Liver (tissue), 9 donors: ENCODE data around the gene C15orf39. TPM values are rescaled to one million over a fixed set of nuclear protein-coding genes. Genes with fewer than 3 reads are reported as not detected.

Source experiments
- DNase-seq: peaks from one replicate; pipeline ENCODE4 v3.0.0-alpha.2; 2017; ENCODE audit warnings: low spot score
- H3K27ac ChIP-seq, 2 donors: one replicate each; pipeline ENCODE4 v1.7.0; 2013; ENCODE audit warnings: inconsistent platforms in 2 of 2, low read length in 2 of 2, control low read depth in 1 of 2, low read depth in 1 of 2, mild to moderate bottlenecking in 1 of 2
- H3K27me3 ChIP-seq, 4 donors: one replicate each; pipeline versions ENCODE4 v1.6.1 to v1.7.0; 2013; ENCODE audit warnings: low read length in 3 of 4, inconsistent platforms in 1 of 4, mild to moderate bottlenecking in 1 of 4, moderate library complexity in 1 of 4; ENCODE audit not compliant: control insufficient read depth in 4 of 4, insufficient read depth in 4 of 4
- H3K36me3 ChIP-seq, 4 donors: one replicate each; pipeline versions ENCODE4 v1.6.1 to v1.7.0; 2013; ENCODE audit warnings: low read length in 3 of 4, mild to moderate bottlenecking in 3 of 4, low read depth in 1 of 4, moderate library complexity in 1 of 4; ENCODE audit not compliant: control insufficient read depth in 4 of 4, insufficient read depth in 3 of 4
- H3K4me1 ChIP-seq, 4 donors: one replicate each; pipeline versions ENCODE4 v1.6.1 to v1.7.0; 2013; ENCODE audit warnings: low read length in 3 of 4, mild to moderate bottlenecking in 3 of 4, moderate library complexity in 1 of 4; ENCODE audit not compliant: control insufficient read depth in 4 of 4, insufficient read depth in 4 of 4
- H3K4me3 ChIP-seq, 3 donors: one replicate each; pipeline versions ENCODE4 v1.6.1 to v1.7.0; 2013; ENCODE audit warnings: low read length in 3 of 3, control low read depth in 1 of 3, low read depth in 1 of 3, mild to moderate bottlenecking in 1 of 3
- H3K9ac ChIP-seq, 2 donors: one replicate each; pipeline ENCODE4 v1.7.0; 2013; ENCODE audit warnings: low read length in 2 of 2, mild to moderate bottlenecking in 2 of 2, moderate library complexity in 2 of 2, control low read depth in 1 of 2, low read depth in 1 of 2
- H3K9me3 ChIP-seq, 4 donors: one replicate each; pipeline versions ENCODE4 v1.6.1 to v1.7.0; 2013; ENCODE audit warnings: low read length in 3 of 4; ENCODE audit not compliant: control insufficient read depth in 4 of 4
- EGR1 ChIP-seq, 2 donors: IDR thresholded peaks; 2 replicates each; pipeline ENCODE4 v1.6.1; 2016 to 2018; ENCODE audit warnings: antibody characterized with exemption in 2 of 2, low read depth in 2 of 2
- FOXA1 ChIP-seq: IDR thresholded peaks from 2 replicates; pipeline ENCODE4 v1.6.1; 2016; ENCODE audit warnings: antibody characterized with exemption
- HNF4A ChIP-seq, 2 donors: conservative IDR thresholded peaks; 2 replicates each; pipeline ENCODE4 v1.6.1; 2016; ENCODE audit warnings: antibody characterized with exemption in 2 of 2, mild to moderate bottlenecking in 2 of 2
- NR2F2 ChIP-seq: IDR thresholded peaks from 2 replicates; pipeline ENCODE4 v1.6.1; 2016; ENCODE audit warnings: antibody characterized with exemption
- SP1 ChIP-seq: IDR thresholded peaks from 2 replicates; pipeline ENCODE4 v1.6.1; 2018; ENCODE audit warnings: antibody characterized with exemption, mild to moderate bottlenecking
- TAF1 ChIP-seq: conservative IDR thresholded peaks from 2 replicates; pipeline ENCODE4 v1.6.1; 2016; ENCODE audit warnings: antibody characterized with exemption, mild to moderate bottlenecking
- WGBS: extraction: QIAGEN DNeasy Blood & Tissue Kit; methylation state at CpG from one replicate; pipeline ENCODE4 v1.1.7; 2013; 5-methylcytosine and 5-hydroxymethylcytosine counted together
- polyA plus RNA-seq, 2 donors: library from polyadenylated mRNA; stranded (reverse) in 1 of 2; unstranded in 1 of 2; fragments of 200-250 nt in 1 of 2; fragments of >200 nt in 1 of 2; fragmentation: Nextera tagmentation in 1 of 2; extraction: Ambion mirVana in 1 of 2; gene quantifications; one replicate each; pipeline versions ENCODE4 v1.2.1 to v1.2.3, GENCODE V29; 2013 to 2015
- total RNA-seq, 2 donors: library from RNA; depleted of rRNA; stranded (reverse); fragments of >200 nt; gene quantifications; one replicate each; pipeline ENCODE4 v1.2.3, GENCODE V29; 2014
- TF ChIP-seq, protein P1 (sequence below): IDR thresholded peaks from 2 replicates; pipeline ENCODE4 v1.6.1; 2016; ENCODE audit warnings: antibody characterized with exemption
- TF ChIP-seq, protein P2 (sequence below): IDR thresholded peaks from 2 replicates; pipeline ENCODE4 v1.6.1; 2016; ENCODE audit warnings: antibody characterized with exemption, mild to moderate bottlenecking
- TF ChIP-seq, protein P3 (sequence below): IDR thresholded peaks from 2 replicates; pipeline ENCODE4 v1.6.1; 2016; ENCODE audit warnings: antibody characterized with exemption
- TF ChIP-seq, protein P4 (sequence below): fragments of 150-350 bp; IDR thresholded peaks from 2 replicates; pipeline ENCODE4 v1.5.1; 2017; ENCODE audit warnings: improper control_type of control experiment, low read depth, low read length; ENCODE audit not compliant: missing input control
- donor health status: healthy.
- donor health status: healthy.
- donor health status: healthy.
- donor health status: healthy.
- donor health status: healthy.

The C15orf39 gene
- total and polyA plus RNA-seq, 4 donors: 1.2 to 4.0 (median 3.0) TPM

DNA sequence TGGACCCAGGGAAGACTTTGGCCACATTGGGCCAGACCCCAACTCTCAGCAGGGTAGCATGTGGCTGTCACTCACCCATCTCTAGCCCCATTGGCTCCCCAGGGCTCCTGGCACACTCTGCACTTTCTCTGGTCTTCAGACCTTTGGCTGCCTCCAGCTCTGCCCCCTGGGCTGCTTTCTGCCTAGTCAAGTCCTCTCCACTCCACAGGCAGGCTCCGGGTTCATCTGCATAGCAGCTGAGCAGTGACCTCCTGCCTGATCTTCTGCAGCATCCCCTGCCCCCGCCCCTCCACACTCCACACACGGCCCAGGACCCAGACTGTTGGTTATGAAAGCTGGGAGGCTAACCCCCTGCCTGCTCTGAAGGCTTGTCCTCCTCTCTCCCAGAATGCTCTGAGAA is 8.4 kb upstream of the C15orf39 start:
- TF ChIP-seq NR2F2 (no peak), HNF4A (conservative IDR thresholded peaks at IDR 0.05) (no peak), SP1 (no peak), EGR1 (IDR thresholded peaks at IDR 0.05; ENCODE audit: low read depth in 2 of 2) (no peak), TAF1 (no peak)
- TF ChIP-seq, protein P1, sequence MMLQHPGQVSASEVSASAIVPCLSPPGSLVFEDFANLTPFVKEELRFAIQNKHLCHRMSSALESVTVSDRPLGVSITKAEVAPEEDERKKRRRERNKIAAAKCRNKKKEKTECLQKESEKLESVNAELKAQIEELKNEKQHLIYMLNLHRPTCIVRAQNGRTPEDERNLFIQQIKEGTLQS: no peak
- TF ChIP-seq, protein P2, sequence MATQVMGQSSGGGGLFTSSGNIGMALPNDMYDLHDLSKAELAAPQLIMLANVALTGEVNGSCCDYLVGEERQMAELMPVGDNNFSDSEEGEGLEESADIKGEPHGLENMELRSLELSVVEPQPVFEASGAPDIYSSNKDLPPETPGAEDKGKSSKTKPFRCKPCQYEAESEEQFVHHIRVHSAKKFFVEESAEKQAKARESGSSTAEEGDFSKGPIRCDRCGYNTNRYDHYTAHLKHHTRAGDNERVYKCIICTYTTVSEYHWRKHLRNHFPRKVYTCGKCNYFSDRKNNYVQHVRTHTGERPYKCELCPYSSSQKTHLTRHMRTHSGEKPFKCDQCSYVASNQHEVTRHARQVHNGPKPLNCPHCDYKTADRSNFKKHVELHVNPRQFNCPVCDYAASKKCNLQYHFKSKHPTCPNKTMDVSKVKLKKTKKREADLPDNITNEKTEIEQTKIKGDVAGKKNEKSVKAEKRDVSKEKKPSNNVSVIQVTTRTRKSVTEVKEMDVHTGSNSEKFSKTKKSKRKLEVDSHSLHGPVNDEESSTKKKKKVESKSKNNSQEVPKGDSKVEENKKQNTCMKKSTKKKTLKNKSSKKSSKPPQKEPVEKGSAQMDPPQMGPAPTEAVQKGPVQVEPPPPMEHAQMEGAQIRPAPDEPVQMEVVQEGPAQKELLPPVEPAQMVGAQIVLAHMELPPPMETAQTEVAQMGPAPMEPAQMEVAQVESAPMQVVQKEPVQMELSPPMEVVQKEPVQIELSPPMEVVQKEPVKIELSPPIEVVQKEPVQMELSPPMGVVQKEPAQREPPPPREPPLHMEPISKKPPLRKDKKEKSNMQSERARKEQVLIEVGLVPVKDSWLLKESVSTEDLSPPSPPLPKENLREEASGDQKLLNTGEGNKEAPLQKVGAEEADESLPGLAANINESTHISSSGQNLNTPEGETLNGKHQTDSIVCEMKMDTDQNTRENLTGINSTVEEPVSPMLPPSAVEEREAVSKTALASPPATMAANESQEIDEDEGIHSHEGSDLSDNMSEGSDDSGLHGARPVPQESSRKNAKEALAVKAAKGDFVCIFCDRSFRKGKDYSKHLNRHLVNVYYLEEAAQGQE: no peak
- TF ChIP-seq, protein P3, sequence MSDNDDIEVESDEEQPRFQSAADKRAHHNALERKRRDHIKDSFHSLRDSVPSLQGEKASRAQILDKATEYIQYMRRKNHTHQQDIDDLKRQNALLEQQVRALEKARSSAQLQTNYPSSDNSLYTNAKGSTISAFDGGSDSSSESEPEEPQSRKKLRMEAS: no peak
- TF ChIP-seq, protein P4, sequence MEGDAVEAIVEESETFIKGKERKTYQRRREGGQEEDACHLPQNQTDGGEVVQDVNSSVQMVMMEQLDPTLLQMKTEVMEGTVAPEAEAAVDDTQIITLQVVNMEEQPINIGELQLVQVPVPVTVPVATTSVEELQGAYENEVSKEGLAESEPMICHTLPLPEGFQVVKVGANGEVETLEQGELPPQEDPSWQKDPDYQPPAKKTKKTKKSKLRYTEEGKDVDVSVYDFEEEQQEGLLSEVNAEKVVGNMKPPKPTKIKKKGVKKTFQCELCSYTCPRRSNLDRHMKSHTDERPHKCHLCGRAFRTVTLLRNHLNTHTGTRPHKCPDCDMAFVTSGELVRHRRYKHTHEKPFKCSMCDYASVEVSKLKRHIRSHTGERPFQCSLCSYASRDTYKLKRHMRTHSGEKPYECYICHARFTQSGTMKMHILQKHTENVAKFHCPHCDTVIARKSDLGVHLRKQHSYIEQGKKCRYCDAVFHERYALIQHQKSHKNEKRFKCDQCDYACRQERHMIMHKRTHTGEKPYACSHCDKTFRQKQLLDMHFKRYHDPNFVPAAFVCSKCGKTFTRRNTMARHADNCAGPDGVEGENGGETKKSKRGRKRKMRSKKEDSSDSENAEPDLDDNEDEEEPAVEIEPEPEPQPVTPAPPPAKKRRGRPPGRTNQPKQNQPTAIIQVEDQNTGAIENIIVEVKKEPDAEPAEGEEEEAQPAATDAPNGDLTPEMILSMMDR: no peak
- Histone ChIP-seq H3K4me1 (no peaks in the 10 kb centered on the region), H3K9ac (no peak overlapping the region), H3K27me3 (no peaks in the 10 kb centered on the region), H3K4me3 (no peak overlapping the region), H3K9me3 (no peaks in the 10 kb centered on the region), H3K27ac (no peak overlapping the region), H3K36me3 (no peaks in the 10 kb centered on the region)
- WGBS: 61% methylated on average over 3 of the region's 3 CpGs
- DNase-seq: no peak

DNA sequence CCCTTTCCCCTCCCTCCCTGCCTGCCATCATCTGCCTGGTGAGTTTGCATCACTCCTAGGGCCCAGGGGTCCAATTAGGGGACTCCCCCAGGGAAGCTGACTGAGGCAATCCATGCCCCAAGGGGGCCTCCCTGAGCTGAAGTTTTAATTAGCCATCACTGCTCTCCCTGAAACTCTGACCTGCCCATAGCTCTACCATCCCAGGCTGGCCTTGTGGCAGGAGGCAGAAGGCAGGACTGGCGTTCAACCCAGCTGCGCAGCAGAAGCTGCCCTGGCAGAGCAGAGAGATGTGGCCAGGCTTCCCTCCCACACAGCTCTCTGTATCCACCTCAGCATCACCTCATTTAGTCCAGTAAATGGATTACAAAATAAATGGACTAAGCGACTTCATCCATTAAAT is 7.7 kb upstream of the C15orf39 start:
- no peaks in the 10 kb centered on the region for H3K36me3 ChIP-seq
- no peak for DNase-seq
- TF ChIP-seq, protein P4: no peak
- no peak for TF ChIP-seq FOXA1
- no peaks in the 10 kb centered on the region for H3K27me3 ChIP-seq
- 94% methylated on average over 3 of the region's 3 CpGs for WGBS
- H3K9ac ChIP-seq: no peak overlapping the region
- H3K27ac ChIP-seq: no peak overlapping the region
- peaks cover 0 to 2% (median 0%) of the 10 kb centered on the region in 4 donors for H3K4me1 ChIP-seq
- no peaks in the 10 kb centered on the region for H3K9me3 ChIP-seq
- H3K4me3 ChIP-seq: no peak overlapping the region
